Keratinocyte (primary cell): ENCODE data around the gene NHP2. TPM values are rescaled to one million over a fixed set of nuclear protein-coding genes. Genes with fewer than 3 reads are reported as not detected.

Source experiments
- DNase-seq: peaks from one replicate; pipeline ENCODE4 v3.0.0-alpha.2; 2011; ENCODE audit warnings: low read depth, missing footprints, low spot score
- FAIRE-seq: peaks from 2 replicates; lab custom pipeline; 2011; peaks lifted over from hg19 to GRCh38; lab: Jason Lieb, UNC
- H2AFZ ChIP-seq: 2 replicates; pipeline ENCODE4 v1.6.0; 2012; ENCODE audit warnings: low read length, control low read depth, inconsistent platforms; ENCODE audit not compliant: control insufficient read depth
- H3K27ac ChIP-seq: 2 replicates; pipeline ENCODE4 v1.5.1; 2011; ENCODE audit warnings: low read length; ENCODE audit not compliant: control insufficient read depth, insufficient read depth
- H3K27me3 ChIP-seq: 3 replicates; pipeline ENCODE4 v1.6.0; 2011; ENCODE audit warnings: low read length; ENCODE audit not compliant: control insufficient read depth, insufficient read depth; ENCODE audit errors: extremely low read depth
- H3K36me3 ChIP-seq, 2 experiments: 2 replicates in 1 of 2; 3 replicates in 1 of 2; pipeline ENCODE4 v1.5.1; 2011; ENCODE audit warnings: low read length in 2 of 2, mild to moderate bottlenecking in 1 of 2; ENCODE audit not compliant: control insufficient read depth in 2 of 2, insufficient read depth in 2 of 2; ENCODE audit errors: extremely low read depth in 1 of 2
- H3K4me1 ChIP-seq: 3 replicates; pipeline ENCODE4 v1.5.1; 2011; ENCODE audit warnings: low read length; ENCODE audit not compliant: control insufficient read depth, insufficient read depth; ENCODE audit errors: extremely low read depth
- H3K4me2 ChIP-seq: 3 replicates; pipeline ENCODE4 v1.6.0; 2011; ENCODE audit warnings: low read depth, low read length; ENCODE audit not compliant: control insufficient read depth, insufficient read depth; ENCODE audit errors: extremely low read depth
- H3K4me3 ChIP-seq, 3 experiments: fragments of 200-600 bp in 1 of 3; sonication (generic) in 1 of 3; 2 replicates in 2 of 3; 3 replicates in 1 of 3; pipeline ENCODE4 v1.5.1; 2011 to 2016; ENCODE audit warnings: low read length in 3 of 3, mild to moderate bottlenecking in 3 of 3, control low read depth in 2 of 3, inconsistent platforms in 1 of 3, low read depth in 1 of 3, mixed read lengths in 1 of 3, mixed run types in 1 of 3, moderate library complexity in 1 of 3; ENCODE audit not compliant: control insufficient read depth in 2 of 3, insufficient read depth in 2 of 3; ENCODE audit errors: extremely low read depth in 1 of 3
- H3K79me2 ChIP-seq: 2 replicates; pipeline ENCODE4 v1.6.0; 2012; ENCODE audit warnings: low read length; ENCODE audit not compliant: control insufficient read depth, insufficient read depth
- H3K9ac ChIP-seq: 3 replicates; pipeline ENCODE4 v1.6.0; 2011; ENCODE audit warnings: low read length; ENCODE audit not compliant: control insufficient read depth, insufficient read depth; ENCODE audit errors: extremely low read depth
- H3K9me1 ChIP-seq: 3 replicates; pipeline ENCODE4 v1.6.0; 2011; ENCODE audit warnings: low read length; ENCODE audit not compliant: control insufficient read depth, insufficient read depth; ENCODE audit errors: extremely low read depth
- H3K9me3 ChIP-seq: 2 replicates; pipeline ENCODE4 v1.5.1; 2012; ENCODE audit warnings: low read depth, low read length; ENCODE audit not compliant: control insufficient read depth
- H4K20me1 ChIP-seq: 3 replicates; pipeline ENCODE4 v1.6.0; 2011; ENCODE audit warnings: low read length; ENCODE audit not compliant: control insufficient read depth, insufficient read depth; ENCODE audit errors: extremely low read depth
- EZH2 ChIP-seq: IDR thresholded peaks from one replicate; pipeline ENCODE4 v1.6.1; 2012; ENCODE audit warnings: inconsistent platforms, mild to moderate bottlenecking, low read length, moderate library complexity
- dilution Hi-C: fragments of 300-500 bp; cut with MboI; formaldehyde crosslinking; loops from one replicate; pipeline ENCODE4 v1.7.0; 2020; ENCODE audit warnings: low sequenced_read_pairs; ENCODE audit not compliant: extremely low pct_ligation_motif_present
- polyA plus RNA-seq, 5 experiments: library from polyadenylated mRNA; depleted of rRNA in 3 of 5; stranded (reverse) in 3 of 5; stranded (forward) in 1 of 5; unstranded in 1 of 5; fragments of >200 nt; gene quantifications; 1 replicate in 1 of 5; 2 replicates in 3 of 5; 3 replicates in 1 of 5; pipeline versions ENCODE4 v1.2.1 to v1.2.3, GENCODE V29; 2011 to 2012; ENCODE audit warnings: missing spikeins in 2 of 5, low read depth in 1 of 5, low replicate concordance in 1 of 5
- TF ChIP-seq, protein P1 (sequence below), 3 experiments: IDR thresholded peaks in 1 of 3; conservative IDR thresholded peaks in 1 of 3; optimal IDR thresholded peaks in 1 of 3; 2 replicates in 2 of 3; 3 replicates in 1 of 3; pipeline versions ENCODE3 to v1.5.1; 2011; ENCODE audit warnings: low read length in 3 of 3, mild to moderate bottlenecking in 3 of 3, moderate library complexity in 2 of 3, control low read depth in 1 of 3, inconsistent platforms in 1 of 3; ENCODE audit not compliant: insufficient read depth in 2 of 3; ENCODE audit errors: extremely low read depth in 1 of 3

Gene NHP2
- polyA plus RNA-seq, 1 donor (not counting 4 experiments of a cell fraction or from before 2014, with no cell fraction given): 186 TPM

DNA sequence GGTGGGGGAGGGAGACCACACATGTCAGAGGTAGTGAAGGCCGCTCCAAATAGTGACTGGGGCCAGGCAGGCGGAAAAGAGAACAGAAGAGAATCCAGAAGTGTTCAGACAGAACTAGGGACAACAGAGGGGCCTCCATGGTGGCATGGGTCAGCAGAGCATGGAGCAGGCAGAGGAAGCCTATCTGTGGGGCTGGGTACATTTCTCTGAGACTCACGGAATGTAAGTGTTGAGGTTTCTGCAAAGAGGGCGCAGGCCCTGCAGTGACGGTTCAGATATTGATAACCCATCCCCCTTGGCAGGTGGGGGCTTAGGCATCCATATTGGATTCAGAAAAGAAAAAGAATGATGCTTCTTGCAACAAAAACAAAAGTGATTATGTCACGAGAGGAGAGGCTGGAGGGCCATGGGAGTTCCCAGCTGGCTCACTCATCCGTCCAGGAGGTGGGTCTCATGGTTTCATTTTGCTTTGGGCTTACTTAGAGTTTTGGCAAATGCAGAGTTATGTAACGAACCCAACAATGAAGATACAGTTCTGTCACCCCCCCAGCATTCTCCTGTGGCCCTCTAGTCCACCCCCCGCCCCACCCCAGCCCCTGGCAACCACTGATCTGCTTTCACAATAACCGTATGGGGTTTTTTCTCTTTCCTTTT is 28.3 kb downstream of the NHP2 start:
- H2AFZ ChIP-seq: no peak overlapping the region
- TF ChIP-seq, protein P1, sequence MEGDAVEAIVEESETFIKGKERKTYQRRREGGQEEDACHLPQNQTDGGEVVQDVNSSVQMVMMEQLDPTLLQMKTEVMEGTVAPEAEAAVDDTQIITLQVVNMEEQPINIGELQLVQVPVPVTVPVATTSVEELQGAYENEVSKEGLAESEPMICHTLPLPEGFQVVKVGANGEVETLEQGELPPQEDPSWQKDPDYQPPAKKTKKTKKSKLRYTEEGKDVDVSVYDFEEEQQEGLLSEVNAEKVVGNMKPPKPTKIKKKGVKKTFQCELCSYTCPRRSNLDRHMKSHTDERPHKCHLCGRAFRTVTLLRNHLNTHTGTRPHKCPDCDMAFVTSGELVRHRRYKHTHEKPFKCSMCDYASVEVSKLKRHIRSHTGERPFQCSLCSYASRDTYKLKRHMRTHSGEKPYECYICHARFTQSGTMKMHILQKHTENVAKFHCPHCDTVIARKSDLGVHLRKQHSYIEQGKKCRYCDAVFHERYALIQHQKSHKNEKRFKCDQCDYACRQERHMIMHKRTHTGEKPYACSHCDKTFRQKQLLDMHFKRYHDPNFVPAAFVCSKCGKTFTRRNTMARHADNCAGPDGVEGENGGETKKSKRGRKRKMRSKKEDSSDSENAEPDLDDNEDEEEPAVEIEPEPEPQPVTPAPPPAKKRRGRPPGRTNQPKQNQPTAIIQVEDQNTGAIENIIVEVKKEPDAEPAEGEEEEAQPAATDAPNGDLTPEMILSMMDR (optimal IDR thresholded peaks at IDR 0.05 in 1 of 3, IDR thresholded peaks at IDR 0.05 in 1 of 3, conservative IDR thresholded peaks at IDR 0.05 in 1 of 3; ENCODE audit: extremely low read depth in 1 of 3, insufficient read depth in 2 of 3, low read length in 3 of 3): no peak
- TF ChIP-seq EZH2: no peak
- dilution Hi-C loops: no loop called here
- H3K4me1 ChIP-seq: peaks cover 20% of the 10 kb centered on the region
- H3K27me3 ChIP-seq: no peaks in the 10 kb centered on the region
- H3K9ac ChIP-seq: no peak overlapping the region
- DNase-seq: no peak
- no peak for FAIRE-seq
- no peaks in the 10 kb centered on the region for H3K9me3 ChIP-seq
- no peak overlapping the region for H3K4me3 ChIP-seq
- H3K4me2 ChIP-seq: no peak overlapping the region
- no peaks in the 10 kb centered on the region for H4K20me1 ChIP-seq
- H3K27ac ChIP-seq: no peak overlapping the region
- no peaks in the 10 kb centered on the region for H3K9me1 ChIP-seq
- peaks cover 5 to 6% of the 10 kb centered on the region in 2 experiments for H3K36me3 ChIP-seq
- H3K79me2 ChIP-seq: no peaks in the 10 kb centered on the region

GRCh38 chr5:178123966-178124925 is 29.4 kb downstream of the NHP2 start:
- Histone ChIP-seq H3K36me3 (peaks cover 5 to 6% of the 10 kb centered on the region in 2 experiments), H4K20me1 (no peaks in the 10 kb centered on the region), H3K4me3 (no peak overlapping the region), H3K4me1 (peaks cover 18% of the 10 kb centered on the region), H3K9me3 (no peaks in the 10 kb centered on the region), H3K4me2 (no peak overlapping the region), H3K27me3 (no peaks in the 10 kb centered on the region), H3K79me2 (no peaks in the 10 kb centered on the region), H3K27ac (no peak overlapping the region), H2AFZ (no peak overlapping the region), H3K9me1 (no peaks in the 10 kb centered on the region), H3K9ac (peak overlapping the region; percentile 15)
- no peak for DNase-seq
- dilution Hi-C loops: no loop called here
- no peak for TF ChIP-seq EZH2
- TF ChIP-seq, protein P1 (optimal IDR thresholded peaks at IDR 0.05 in 1 of 3, IDR thresholded peaks at IDR 0.05 in 1 of 3, conservative IDR thresholded peaks at IDR 0.05 in 1 of 3; ENCODE audit: extremely low read depth in 1 of 3, insufficient read depth in 2 of 3, low read length in 3 of 3): no peak
- FAIRE-seq: no peak
